Measurements from ENCODE around the gene OTUB2.

GRCh38 chr14:94056579-94057308 is 30.6 kb downstream of the OTUB2 start:
- TF ChIP-seq, protein P1, sequence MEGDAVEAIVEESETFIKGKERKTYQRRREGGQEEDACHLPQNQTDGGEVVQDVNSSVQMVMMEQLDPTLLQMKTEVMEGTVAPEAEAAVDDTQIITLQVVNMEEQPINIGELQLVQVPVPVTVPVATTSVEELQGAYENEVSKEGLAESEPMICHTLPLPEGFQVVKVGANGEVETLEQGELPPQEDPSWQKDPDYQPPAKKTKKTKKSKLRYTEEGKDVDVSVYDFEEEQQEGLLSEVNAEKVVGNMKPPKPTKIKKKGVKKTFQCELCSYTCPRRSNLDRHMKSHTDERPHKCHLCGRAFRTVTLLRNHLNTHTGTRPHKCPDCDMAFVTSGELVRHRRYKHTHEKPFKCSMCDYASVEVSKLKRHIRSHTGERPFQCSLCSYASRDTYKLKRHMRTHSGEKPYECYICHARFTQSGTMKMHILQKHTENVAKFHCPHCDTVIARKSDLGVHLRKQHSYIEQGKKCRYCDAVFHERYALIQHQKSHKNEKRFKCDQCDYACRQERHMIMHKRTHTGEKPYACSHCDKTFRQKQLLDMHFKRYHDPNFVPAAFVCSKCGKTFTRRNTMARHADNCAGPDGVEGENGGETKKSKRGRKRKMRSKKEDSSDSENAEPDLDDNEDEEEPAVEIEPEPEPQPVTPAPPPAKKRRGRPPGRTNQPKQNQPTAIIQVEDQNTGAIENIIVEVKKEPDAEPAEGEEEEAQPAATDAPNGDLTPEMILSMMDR (IDR thresholded peaks at IDR 0.05) = no peak
- no peak for TF ChIP-seq POLR2A (IDR thresholded peaks at IDR 0.05)

All from esophagus squamous epithelium (tissue), 4 donors.